HCT116 (cell line): Measurements from ENCODE around the gene SAP30L.

Experiments
- CTCF ChIP-seq, 3 experiments: fragments of 200-600 bp in 1 of 3; sonication (generic) in 1 of 3; IDR thresholded peaks in 2 of 3; conservative IDR thresholded peaks in 1 of 3; 2 replicates each; pipeline ENCODE4 v1.5.1; 2012 to 2017; ENCODE audit warnings: low read depth in 2 of 3, low read length in 2 of 3, antibody characterized with exemption in 1 of 3, borderline replicate concordance in 1 of 3, control low read depth in 1 of 3, mild to moderate bottlenecking in 1 of 3, mixed read lengths in 1 of 3, mixed run types in 1 of 3, moderate library complexity in 1 of 3; ENCODE audit not compliant: insufficient read depth in 1 of 3
- POLR2A ChIP-seq: IDR thresholded peaks from 2 replicates; pipeline ENCODE4 v1.7.0; 2011; ENCODE audit warnings: borderline replicate concordance; ENCODE audit not compliant: insufficient read depth, insufficient read length; ENCODE audit errors: extremely low read depth
- POLR2AphosphoS5 ChIP-seq: IDR thresholded peaks from 2 replicates; pipeline ENCODE4 v1.6.1; 2011; ENCODE audit warnings: mild to moderate bottlenecking, low read depth, low read length, moderate library complexity
- TF ChIP-seq, protein P1 (sequence below): IDR thresholded peaks from 2 replicates; pipeline ENCODE4 v1.6.1; 2012

- TF ChIP-seq CTCF (IDR thresholded peaks at IDR 0.05 in 2 of 3, conservative IDR thresholded peaks at IDR 0.05 in 1 of 3; ENCODE audit: borderline replicate concordance in 1 of 3, insufficient read depth in 1 of 3, low read depth in 2 of 3, low read length in 2 of 3) (no peak), POLR2AphosphoS5 (no peak), POLR2A (no peak)
- TF ChIP-seq, protein P1, sequence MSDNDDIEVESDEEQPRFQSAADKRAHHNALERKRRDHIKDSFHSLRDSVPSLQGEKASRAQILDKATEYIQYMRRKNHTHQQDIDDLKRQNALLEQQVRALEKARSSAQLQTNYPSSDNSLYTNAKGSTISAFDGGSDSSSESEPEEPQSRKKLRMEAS = no peak
Observed at GRCh38 chr5:154506716-154507080, 60.9 kb downstream of the SAP30L start.
